Muscle layer of duodenum (tissue), 2 donors: ENCODE results near the gene CD180.

Experiments
- H3K27ac ChIP-seq: one replicate; pipeline ENCODE4 v1.7.0; 2013; ENCODE audit warnings: mild to moderate bottlenecking, low read length
- H3K27me3 ChIP-seq: one replicate; pipeline ENCODE4 v1.7.0; 2013; ENCODE audit warnings: low read depth, mild to moderate bottlenecking, control low read depth, low read length
- H3K36me3 ChIP-seq, 2 donors: one replicate each; pipeline ENCODE4 v1.7.0; 2013; ENCODE audit warnings: low read length in 2 of 2, control low read depth in 1 of 2, mild to moderate bottlenecking in 1 of 2; ENCODE audit not compliant: insufficient read depth in 2 of 2, control insufficient read depth in 1 of 2
- H3K4me1 ChIP-seq, 2 donors: one replicate each; pipeline ENCODE4 v1.7.0; 2013; ENCODE audit warnings: low read length in 2 of 2, mild to moderate bottlenecking in 2 of 2, control low read depth in 1 of 2, moderate library complexity in 1 of 2; ENCODE audit not compliant: insufficient read depth in 2 of 2, control insufficient read depth in 1 of 2
- H3K4me3 ChIP-seq, 2 donors: one replicate each; pipeline ENCODE4 v1.7.0; 2013; ENCODE audit warnings: low read length in 2 of 2, low read depth in 1 of 2, mild to moderate bottlenecking in 1 of 2
- H3K9me3 ChIP-seq, 2 donors: one replicate each; pipeline ENCODE4 v1.7.0; 2013; ENCODE audit warnings: low read length in 2 of 2, control low read depth in 1 of 2, mild to moderate bottlenecking in 1 of 2; ENCODE audit not compliant: control insufficient read depth in 1 of 2
- donor health status: healthy.

Gene CD180

GRCh38 chr5:67198917-67199316 is 2.3 kb upstream of the CD180 start:
- Histone ChIP-seq H3K36me3 (no peaks in the 10 kb centered on the region), H3K9me3 (no peaks in the 10 kb centered on the region), H3K4me3 (no peak overlapping the region), H3K27ac (no peak overlapping the region), H3K4me1 (no peaks in the 10 kb centered on the region), H3K27me3 (no peaks in the 10 kb centered on the region)

GRCh38 chr5:67197536-67197935 is 937 bp upstream of the CD180 start:
- H3K36me3 ChIP-seq: no peaks in the 10 kb centered on the region
- H3K27me3 ChIP-seq: no peaks in the 10 kb centered on the region
- no peak overlapping the region for H3K27ac ChIP-seq
- no peaks in the 10 kb centered on the region for H3K9me3 ChIP-seq
- no peak overlapping the region for H3K4me3 ChIP-seq
- peaks cover 0 to 7% of the 10 kb centered on the region in 2 donors for H3K4me1 ChIP-seq

- Histone ChIP-seq H3K4me1 (peaks cover 0 to 7% of the 10 kb centered on the region in 2 donors), H3K27me3 (no peaks in the 10 kb centered on the region), H3K9me3 (no peaks in the 10 kb centered on the region), H3K27ac (peak overlapping the region; percentile 52), H3K36me3 (no peaks in the 10 kb centered on the region), H3K4me3 (peak overlapping the region in 1 of 2 donors; percentile 31)
Measured at GRCh38 chr5:67195406-67196275, 958 bp downstream of the CD180 start.

GRCh38 chr5:67194166-67194565 is 2.4 kb downstream of the CD180 start:
- Histone ChIP-seq H3K9me3 (no peaks in the 10 kb centered on the region), H3K36me3 (no peaks in the 10 kb centered on the region), H3K27me3 (no peaks in the 10 kb centered on the region), H3K4me3 (no peak overlapping the region), H3K4me1 (peaks cover 0 to 7% of the 10 kb centered on the region in 2 donors), H3K27ac (no peak overlapping the region)

- H3K4me1 ChIP-seq: peaks cover 0 to 7% of the 10 kb centered on the region in 2 donors
- H3K27me3 ChIP-seq: no peaks in the 10 kb centered on the region
- H3K27ac ChIP-seq: peak overlapping the region; percentile 19
- H3K36me3 ChIP-seq: no peaks in the 10 kb centered on the region
- H3K9me3 ChIP-seq: no peaks in the 10 kb centered on the region
- H3K4me3 ChIP-seq: no peak overlapping the region
Measured at GRCh38 chr5:67193439-67193807, 3.2 kb downstream of the CD180 start.

- Histone ChIP-seq H3K36me3 (no peaks in the 10 kb centered on the region), H3K27me3 (no peaks in the 10 kb centered on the region), H3K4me1 (peaks cover 0 to 7% of the 10 kb centered on the region in 2 donors), H3K27ac (no peak overlapping the region), H3K9me3 (no peaks in the 10 kb centered on the region), H3K4me3 (peak overlapping the region in 1 of 2 donors; percentile 34)
Measured at GRCh38 chr5:67192719-67193438, 3.7 kb downstream of the CD180 start.

- Histone ChIP-seq H3K4me1 (peaks cover 0 to 7% of the 10 kb centered on the region in 2 donors), H3K9me3 (no peaks in the 10 kb centered on the region), H3K4me3 (no peak overlapping the region), H3K36me3 (no peaks in the 10 kb centered on the region), H3K27ac (no peak overlapping the region), H3K27me3 (no peaks in the 10 kb centered on the region)
Measured at GRCh38 chr5:67190861-67191260, 5.7 kb downstream of the CD180 start.

GRCh38 chr5:67190410-67190809 is 6.2 kb downstream of the CD180 start:
- Histone ChIP-seq H3K36me3 (no peaks in the 10 kb centered on the region), H3K27ac (no peak overlapping the region), H3K4me1 (peaks cover 0 to 7% of the 10 kb centered on the region in 2 donors), H3K27me3 (no peaks in the 10 kb centered on the region), H3K4me3 (no peak overlapping the region), H3K9me3 (no peaks in the 10 kb centered on the region)

- no peaks in the 10 kb centered on the region for H3K9me3 ChIP-seq
- H3K36me3 ChIP-seq: no peaks in the 10 kb centered on the region
- H3K4me1 ChIP-seq: peaks cover 0 to 7% of the 10 kb centered on the region in 2 donors
- no peak overlapping the region for H3K4me3 ChIP-seq
- H3K27ac ChIP-seq: no peak overlapping the region
- no peaks in the 10 kb centered on the region for H3K27me3 ChIP-seq
Measured at GRCh38 chr5:67189931-67190330, 6.7 kb downstream of the CD180 start.

- no peak overlapping the region for H3K27ac ChIP-seq
- H3K4me1 ChIP-seq: peaks cover 0 to 7% of the 10 kb centered on the region in 2 donors
- no peaks in the 10 kb centered on the region for H3K27me3 ChIP-seq
- no peak overlapping the region for H3K4me3 ChIP-seq
- H3K36me3 ChIP-seq: no peaks in the 10 kb centered on the region
- H3K9me3 ChIP-seq: no peaks in the 10 kb centered on the region
Measured at GRCh38 chr5:67189079-67189354, 7.6 kb downstream of the CD180 start.

GRCh38 chr5:67188274-67189078 is 8.1 kb downstream of the CD180 start:
- Histone ChIP-seq H3K27ac (no peak overlapping the region), H3K36me3 (no peaks in the 10 kb centered on the region), H3K27me3 (no peaks in the 10 kb centered on the region), H3K9me3 (no peaks in the 10 kb centered on the region), H3K4me1 (peaks cover 0 to 7% of the 10 kb centered on the region in 2 donors), H3K4me3 (no peak overlapping the region)
